GM19397 (cell line): ENCODE measurements around the gene PATJ.
"Not testable (repeated sequence)": the region's sequence is repeated elsewhere in the genome, so short reads cannot be mapped to it uniquely, and the experiment has no call there.

Experiments
- ATAC-seq: cut with Tn5 transposase; IDR thresholded peaks from one replicate; pipeline ENCODE4 v1.9.1; 2021; ENCODE audit warnings: mild to moderate bottlenecking, moderate library complexity; ENCODE audit not compliant: unreplicated experiment

The PATJ gene

DNA sequence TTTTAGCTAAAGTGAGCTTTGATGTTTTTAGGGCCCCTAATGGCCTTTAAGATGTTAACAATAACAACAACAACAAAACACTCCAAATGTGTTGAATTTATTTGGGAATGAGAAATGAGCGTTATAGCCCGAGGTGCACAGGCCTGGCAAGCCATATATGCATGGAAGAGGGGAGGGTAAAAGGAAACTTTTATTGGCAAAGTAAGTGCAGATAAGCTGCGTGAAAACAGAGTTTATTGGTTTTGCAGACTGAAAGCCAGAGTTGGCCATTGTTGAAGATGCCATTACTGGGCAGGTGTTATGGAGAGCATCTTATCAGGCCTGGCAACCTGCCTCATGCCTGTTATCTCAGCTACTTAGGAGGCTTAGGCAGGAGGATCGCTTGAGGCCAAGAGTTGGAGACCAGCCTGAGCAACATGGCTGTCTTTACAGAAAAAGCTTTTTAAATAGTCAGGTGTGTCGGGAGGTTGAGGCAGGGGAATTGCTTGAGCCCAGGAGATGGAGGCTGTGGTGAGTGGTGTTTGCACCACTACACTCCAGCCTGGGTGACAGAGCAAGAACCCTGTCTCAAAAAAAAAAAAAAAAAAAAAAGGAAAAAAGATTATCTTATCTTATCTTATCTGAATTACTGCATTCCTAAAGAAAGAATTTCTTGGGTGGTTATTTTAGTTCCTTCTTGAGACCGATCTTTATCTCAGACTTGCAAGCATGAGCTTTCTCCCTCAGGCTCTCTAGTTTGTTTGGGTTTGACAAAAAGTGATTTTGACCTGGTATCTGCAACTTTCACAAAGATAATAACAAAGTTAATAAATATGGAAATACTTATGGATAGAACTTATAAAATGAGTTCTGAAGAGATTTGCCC, 1.7 kb downstream of the PATJ start:
- ATAC-seq = no peak

DNA sequence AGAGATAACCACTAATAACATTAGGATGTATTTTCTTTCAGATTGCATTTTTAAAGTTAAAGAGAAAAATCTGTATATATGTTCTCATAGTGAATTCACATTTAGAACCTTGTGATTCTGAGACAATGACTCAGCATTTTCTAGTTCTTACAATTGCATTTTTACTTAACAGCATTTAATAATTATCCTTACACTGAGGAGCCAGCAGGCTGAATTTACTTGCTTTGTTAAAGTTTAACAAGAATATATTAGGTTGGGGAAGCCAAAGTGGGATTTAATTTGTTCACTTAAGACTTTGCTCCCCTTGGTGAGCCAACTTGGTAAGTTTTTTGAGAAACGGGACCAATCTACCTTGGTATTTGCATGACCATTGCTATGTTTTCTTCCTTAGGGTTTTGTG, 4.5 kb downstream of the PATJ start:
- no peak for ATAC-seq

DNA sequence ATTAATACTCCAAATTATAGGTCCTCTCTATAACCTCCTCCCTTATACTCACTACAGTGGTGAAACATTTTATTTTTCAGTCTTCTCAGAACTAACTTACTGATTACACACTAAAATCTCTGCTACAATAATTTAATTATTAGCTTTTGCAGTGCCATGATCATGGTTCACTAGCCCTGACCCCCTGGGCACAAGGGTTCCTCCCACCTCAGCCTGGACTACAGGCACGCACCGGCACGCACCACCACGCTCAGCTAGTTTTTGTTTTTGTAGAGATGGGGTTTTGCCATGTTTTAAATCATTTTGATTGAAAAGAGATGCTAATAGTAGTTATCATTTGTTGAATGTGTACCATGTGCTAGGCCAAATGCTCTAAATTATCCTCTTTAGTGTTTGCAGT, 6.3 kb downstream of the PATJ start:
- no peak for ATAC-seq

DNA sequence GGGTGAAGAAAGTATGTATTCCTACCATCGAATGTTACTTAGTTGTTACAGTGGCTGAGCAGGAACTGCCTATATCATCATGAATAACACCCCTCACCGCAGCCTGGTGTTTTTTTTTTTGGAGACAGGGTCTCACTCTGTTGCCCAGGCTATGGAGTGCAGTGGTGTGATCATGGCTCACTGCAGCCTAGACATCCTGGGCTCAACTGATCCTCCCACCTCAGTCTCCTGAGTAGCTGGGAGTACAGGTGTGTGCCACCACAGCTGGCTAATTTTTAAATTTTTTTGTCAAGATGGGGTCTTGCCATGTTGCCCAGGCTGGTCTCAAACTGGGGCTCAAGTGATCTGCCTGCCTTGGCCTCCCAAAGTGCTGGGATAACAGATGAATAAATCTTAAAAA, 7.3 kb downstream of the PATJ start:
- no peak for ATAC-seq

DNA sequence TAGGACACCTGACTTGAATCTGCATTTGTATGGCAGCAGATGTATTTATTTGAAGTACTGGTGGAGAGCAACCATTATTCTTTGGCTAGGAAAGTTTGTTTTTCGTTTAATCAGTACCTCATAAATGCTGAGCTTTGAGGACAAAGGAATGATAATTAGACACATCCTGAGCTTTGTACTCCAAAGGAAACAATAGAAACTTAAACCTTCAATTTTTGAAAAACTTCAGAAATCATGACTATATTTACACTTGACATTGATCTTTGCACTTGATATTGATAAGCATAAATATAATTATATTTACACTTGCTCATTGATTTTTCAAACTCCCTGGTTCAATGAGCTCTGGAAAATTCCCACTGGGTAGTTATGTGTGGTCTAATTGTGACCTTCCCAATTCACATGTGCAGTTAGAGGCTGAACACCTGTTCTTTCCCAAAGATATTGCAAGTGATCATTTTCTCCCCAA, 10.7 kb downstream of the PATJ start:
- no peak for ATAC-seq

DNA sequence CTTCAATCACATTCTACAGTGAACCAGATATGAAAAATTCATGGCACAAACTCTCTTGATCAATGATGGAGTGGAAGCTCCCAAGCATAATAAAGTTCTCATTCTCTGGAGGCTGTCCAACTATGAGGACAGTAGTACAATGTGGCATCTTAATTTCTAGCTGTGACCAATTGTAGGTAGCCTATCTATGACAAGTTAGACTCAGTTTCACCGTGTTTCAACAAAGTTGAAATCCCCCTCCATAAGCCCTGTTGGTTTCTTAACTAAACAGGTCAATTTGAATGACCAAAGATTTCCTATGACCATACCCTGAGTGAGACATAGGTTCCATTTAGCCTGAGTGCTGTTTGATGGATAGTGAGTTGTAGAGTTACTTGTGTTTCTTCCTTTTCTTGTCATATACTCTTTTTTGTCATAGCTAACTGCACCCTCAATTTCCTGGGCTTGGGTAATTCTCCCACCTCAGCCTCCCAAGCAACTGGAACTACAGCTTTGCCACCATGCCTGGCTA, 11.8 kb downstream of the PATJ start:
- ATAC-seq = no peak

DNA sequence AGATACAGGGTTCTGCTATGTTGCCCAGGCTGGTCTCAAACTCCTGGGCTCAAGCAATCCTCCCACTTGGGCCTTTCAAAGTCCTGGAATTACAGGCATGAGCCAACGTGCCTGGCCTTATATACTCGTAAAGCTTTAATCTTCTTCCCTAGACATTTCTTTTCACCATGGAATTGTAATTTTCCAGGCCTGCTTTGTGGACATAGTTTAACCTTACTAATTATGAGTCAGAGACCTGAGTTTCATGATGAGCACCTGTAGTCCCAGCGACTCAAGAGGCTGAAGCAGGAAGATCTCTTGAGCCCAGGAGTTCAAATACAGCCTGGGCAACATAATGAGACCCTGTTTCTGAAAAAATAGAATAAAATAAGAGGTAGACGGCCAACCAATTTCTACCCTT, 12.3 kb downstream of the PATJ start:
- ATAC-seq = no peak

DNA sequence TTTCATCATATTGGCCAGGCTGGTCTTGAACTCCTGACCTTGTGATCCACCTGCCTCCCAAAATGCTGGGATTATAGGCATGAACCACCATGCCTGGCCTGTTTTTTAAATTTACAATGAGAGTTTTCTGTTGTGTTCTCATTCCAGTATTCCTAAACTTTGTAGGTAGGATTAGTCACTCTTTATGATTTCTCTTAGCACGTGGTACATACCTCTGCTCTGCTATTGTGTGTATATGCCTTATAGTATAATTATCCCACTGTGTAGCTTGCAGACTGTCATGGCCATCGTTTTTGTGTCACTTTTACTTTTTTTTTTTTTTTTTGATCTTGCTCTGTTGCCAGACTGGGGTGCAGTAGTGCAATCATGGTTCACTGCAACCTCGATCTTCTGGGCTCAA, 14.5 kb downstream of the PATJ start:
- ATAC-seq = no peak

DNA sequence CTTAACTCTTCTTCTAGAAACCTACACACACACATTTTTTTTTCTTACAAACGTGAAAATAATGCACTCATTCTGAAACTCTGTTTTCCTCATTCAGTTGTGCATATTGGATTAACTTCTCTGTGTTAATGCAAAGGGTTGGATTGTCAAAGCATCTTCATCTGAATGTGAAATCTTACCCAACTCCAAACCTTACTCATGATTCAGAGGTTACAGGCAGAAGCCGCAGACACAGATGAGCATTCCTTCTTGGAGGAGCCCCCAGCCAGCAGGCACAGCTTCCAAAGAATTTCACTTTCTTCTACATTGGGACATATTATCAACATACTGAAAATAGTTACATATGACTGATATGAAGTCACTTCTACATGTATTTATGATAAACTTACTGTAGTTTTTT, 15.7 kb downstream of the PATJ start:
- no peak for ATAC-seq

DNA sequence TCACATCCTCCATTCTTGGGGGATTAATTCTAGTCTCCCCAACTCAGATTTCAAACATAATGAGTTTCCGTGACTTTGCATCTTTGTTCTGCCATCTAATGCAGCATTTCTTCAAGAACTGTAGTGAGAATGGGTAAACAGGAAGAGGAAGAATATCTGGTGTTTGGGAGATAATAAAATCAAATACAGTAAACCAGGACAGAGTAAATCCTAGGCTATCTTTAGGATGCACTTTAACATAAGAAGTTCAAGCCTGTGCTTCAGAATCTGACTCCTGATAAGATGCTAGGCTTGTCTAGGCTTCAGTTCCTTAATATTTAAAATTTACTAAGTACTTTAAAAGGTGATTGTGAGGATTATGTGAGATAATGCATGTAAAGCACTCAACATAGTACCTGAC, 27.9 kb downstream of the PATJ start:
- no peak for ATAC-seq

DNA sequence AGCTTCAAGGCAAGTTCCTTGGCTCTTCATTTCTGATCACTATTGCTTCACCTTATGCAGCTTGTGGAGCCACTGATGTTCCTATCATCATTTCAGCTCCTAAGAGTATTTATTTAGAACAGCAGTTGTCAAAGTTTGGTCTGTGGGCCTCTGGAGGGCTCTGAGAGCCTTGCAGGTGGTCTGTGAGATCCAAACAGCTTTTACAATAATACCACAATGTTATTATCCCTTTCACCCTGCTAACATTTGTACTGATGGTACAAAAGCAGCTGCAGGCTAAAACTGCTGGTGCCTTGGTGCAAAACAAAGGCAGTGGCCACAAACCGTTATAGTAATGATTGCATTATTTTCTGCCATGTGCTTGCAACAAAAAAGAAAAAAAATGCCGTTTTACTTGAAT, 33.8 kb downstream of the PATJ start:
- ATAC-seq = no peak

DNA sequence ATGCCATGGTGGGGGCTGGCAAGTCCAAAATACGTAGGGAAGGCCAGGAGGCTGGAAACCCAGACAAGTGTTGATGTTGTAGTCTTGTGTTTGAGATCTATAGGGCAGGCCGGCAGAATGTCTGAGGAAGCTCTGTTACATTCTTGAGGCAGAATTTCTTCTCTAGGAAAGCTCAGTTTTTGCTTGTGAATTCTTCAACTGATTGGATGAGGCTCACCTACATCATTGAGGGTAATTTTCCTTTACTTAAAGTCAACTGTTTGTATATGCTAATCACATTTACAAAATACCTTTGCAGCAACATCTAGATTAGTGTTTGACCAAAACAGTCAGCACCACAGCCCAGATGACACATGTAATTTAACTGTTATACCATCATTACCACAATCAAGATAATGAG, 37.0 kb downstream of the PATJ start:
- ATAC-seq = no peak

DNA sequence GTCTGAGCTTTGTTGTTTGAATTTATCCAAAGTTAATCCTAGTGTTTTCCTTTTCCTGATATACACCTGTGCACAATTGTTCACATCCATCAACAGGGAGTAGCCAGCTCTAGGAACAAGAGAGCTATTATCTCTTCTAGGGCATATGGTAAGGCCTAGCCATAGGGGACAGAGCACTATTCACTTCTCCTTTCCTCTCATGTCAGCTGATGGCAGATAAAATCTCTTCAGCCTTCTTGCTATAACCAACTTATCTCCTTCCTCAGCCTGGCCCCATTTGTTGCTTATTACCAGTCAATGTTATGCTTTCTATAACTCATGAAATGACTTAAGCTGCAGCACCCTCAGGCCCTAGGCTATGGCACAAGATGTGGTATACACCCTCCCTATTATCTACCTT, 38.9 kb downstream of the PATJ start:
- ATAC-seq = no peak

DNA sequence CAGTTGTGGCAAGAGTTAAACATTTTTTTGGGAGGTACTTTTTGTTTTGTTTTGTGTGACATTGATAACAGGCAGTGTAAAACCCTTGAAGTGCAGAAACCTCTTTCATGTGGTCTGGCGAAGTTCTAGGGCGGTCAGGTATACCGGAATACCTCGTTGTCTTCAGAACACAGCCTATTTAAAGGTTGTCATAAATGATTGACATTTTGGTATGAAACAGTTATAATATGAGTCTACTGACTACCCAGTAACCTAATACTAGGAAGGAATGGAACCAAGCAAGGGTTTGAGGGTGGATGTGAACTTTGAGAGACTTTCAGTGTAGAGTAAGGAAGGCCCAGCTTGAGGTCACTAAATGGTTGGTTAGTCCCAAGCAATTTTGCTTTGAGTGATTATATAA, 40.5 kb downstream of the PATJ start:
- ATAC-seq = peak; percentile 65

DNA sequence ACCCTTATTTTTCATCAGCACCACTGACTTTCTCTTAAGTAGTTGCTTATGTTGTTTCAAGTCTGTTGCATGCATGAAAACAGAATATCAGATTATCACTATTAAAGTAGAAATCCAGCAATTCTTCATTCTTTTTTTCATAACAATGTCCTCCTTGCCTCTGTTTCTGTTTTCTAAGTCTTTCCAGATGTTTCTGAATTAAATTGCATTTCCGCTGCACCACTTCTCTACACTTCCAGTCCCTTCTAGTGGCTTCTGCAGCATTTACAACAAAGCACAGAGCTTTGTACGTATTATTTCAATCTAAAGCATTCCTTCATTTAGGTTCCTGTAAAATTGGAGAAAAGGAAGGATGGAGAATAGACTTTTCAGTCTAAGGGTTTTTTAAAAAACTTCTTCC, 42.4 kb downstream of the PATJ start:
- ATAC-seq = no peak

DNA sequence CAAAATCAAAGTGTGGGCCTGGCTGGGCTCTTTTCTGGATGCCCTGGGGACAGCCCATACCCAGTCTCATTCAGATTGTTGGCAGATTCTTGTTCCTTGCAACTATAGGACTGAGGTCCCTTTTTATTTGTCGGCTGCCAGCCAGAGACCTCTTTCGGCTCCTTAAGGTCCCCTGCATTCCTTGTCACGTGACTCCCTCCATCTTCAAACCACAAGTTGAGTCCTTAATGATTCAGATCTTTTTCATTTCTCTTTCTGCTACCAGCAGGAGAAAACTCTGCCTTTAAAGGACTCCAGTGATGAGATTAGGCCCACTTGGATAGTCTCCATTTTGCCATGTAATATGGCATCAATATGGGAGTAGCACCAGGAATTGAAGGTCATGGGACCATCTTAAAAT, 48.6 kb downstream of the PATJ start:
- ATAC-seq = no peak

DNA sequence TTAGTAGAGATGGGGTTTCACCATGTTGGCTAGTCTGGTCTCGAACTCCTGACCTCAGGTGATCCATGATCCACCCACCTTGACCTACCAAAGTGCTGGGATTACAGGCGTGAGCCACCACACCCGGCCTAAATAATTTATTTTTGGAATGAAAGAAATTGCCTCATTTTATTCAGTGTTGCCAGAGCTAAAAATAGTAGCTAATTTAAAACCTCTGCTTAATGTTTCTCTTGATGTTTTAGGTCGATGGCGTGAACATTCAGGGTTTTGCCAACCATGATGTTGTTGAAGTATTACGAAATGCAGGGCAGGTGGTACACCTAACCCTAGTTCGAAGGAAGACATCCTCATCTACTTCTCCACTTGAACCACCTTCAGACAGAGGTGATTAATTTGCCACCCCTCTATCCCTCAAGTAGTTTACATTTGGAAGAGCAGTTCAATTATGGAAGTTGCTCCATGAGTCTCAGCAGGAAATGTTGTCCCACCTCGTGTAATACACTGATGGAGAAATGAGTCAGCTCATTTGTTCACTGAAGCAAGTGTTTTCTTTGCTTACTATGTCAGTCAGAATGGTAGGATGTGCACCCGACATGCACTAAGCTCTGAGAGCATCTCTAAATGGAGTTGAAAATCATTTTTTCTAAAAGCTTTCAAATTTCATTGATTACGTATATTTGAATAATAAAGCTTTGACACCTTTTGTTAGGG, 54.9 kb downstream of the PATJ start:
- no peak for ATAC-seq

DNA sequence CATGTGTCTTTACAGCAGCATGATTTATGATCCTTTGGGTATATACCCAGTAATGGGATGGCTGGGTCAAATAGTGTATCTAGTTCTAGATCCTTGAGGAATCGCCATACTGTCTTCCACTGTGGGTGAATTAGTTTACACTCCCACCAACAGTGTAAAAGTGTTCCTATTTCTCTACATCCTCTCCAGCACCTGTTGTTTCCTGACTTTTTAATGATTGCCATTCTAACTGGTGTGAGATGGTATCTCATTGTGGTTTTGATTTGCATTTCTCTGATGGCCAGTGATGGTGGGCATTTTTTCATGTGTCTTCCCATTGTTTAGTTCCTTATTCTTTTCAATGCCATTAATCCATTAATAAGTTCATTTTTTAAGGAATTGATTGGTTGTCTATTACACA, 58.8 kb downstream of the PATJ start:
- ATAC-seq = not testable (repeated sequence)

DNA sequence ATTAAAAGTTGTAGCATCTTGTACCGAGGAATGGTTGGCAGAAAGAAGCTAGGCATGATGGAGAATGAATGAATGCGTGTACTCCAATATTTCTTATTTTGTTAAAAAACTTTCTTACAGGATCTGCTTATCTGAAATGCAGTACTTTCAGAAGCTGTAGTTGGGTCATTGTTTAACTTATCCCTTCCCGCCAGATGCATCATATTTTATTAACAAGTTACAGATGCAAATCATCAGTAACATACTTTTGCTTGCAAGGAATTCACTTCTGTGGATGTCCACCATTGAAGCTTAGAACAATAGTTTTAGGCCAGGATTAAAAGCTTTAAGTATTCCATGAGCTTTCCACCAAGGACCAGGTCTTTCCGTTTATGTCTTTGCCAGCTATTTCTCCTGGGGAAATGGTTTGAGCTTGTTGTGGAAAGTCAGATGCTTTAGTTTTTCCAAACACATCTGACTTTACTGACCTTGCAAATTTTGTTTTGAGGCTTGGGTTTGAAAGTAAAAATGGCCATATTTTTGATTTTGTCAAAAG, 65.4 kb downstream of the PATJ start:
- ATAC-seq = no peak

DNA sequence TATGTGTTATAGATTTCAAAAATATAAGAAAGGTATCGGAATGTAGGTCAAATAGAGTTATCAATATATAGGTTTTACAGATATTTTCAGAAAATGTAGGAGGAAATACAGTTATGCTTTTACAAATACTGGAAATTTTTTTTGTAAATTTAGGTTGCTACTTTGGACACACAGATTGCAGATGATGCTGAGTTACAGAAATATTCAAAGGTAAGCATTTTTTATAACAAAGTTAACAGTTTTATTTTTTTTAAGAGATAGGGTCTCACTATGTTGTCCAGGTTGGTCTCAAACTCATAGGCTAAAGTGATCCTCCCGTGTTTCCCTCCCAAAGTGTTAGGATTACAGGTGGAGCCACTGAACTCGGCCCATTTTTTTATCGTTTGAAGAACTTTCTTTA, 66.0 kb downstream of the PATJ start:
- ATAC-seq = no peak

DNA sequence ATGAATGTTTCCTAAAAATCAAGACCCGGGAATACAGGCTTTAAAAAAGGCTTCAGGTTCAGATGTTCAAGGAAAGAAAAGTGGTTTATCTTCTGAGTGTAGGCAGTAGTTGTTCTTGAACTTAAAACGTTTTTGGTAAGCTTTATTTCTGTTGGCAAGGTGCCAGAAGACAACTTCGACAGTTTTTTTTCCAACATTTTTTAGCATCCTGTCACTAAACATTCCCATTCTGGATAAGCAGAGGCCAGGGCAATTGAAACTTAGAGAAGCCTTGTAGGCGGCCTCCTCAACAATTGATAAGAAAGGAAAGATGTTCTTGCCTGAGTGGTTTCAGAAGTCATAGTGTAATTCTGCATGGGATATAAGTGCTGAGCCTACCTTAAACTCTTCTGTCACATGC, 66.7 kb downstream of the PATJ start:
- no peak for ATAC-seq

DNA sequence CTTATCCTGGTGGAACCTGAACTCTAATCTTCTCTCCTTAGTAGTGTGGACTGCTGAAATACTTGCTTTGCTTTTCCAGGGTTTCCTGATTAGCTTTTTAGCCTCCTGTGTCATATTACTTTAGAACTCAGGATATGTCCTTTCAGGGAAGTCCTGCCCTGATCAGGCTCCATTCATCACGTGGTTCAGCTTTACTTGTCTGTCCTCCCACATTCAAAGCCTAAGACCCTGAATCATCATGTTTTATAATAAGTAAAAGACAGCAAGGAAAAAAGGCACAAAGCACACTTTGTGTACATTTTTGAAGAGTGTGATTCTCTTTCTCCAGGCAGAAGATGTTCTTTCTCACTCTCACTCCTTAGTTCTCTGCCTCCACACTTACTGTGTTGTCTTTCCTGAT, 70.6 kb downstream of the PATJ start:
- ATAC-seq = no peak
